ENCODE data around the gene INHBB. TPM values are rescaled to one million over a fixed set of nuclear protein-coding genes. Genes with fewer than 3 reads are reported as not detected.

The INHBB gene
- total RNA-seq, 2 experiments from 2014 or later, result not detected

- Mint-ChIP-seq H3K36me3 (no peaks in the 10 kb centered on the region), H3K27ac (no peak overlapping the region)
- DNase-seq, result no peak
These were observed 50.3 kb downstream of the INHBB start for GRCh38 chr2:120396013-120396860.

GRCh38 chr2:120396861-120397811 lies 51.2 kb downstream of the INHBB start:
- H3K27ac Mint-ChIP-seq, result no peak overlapping the region
- no peak for DNase-seq
- no peaks in the 10 kb centered on the region for H3K36me3 Mint-ChIP-seq
- H3K9me3 Mint-ChIP-seq, result no peaks in the 10 kb centered on the region
- no peaks in the 10 kb centered on the region for H3K4me1 Mint-ChIP-seq
- H3K4me3 Mint-ChIP-seq, result no peak overlapping the region
- peaks cover 4% of the 10 kb centered on the region for H3K27me3 Mint-ChIP-seq

More at GRCh38 chr2:120396013-120396860, 50.3 kb downstream of the INHBB start:
- Mint-ChIP-seq H3K4me1 (no peaks in the 10 kb centered on the region), H3K27me3 (peaks cover 4% of the 10 kb centered on the region), H3K9me3 (no peaks in the 10 kb centered on the region), H3K4me3 (no peak overlapping the region)

DNA sequence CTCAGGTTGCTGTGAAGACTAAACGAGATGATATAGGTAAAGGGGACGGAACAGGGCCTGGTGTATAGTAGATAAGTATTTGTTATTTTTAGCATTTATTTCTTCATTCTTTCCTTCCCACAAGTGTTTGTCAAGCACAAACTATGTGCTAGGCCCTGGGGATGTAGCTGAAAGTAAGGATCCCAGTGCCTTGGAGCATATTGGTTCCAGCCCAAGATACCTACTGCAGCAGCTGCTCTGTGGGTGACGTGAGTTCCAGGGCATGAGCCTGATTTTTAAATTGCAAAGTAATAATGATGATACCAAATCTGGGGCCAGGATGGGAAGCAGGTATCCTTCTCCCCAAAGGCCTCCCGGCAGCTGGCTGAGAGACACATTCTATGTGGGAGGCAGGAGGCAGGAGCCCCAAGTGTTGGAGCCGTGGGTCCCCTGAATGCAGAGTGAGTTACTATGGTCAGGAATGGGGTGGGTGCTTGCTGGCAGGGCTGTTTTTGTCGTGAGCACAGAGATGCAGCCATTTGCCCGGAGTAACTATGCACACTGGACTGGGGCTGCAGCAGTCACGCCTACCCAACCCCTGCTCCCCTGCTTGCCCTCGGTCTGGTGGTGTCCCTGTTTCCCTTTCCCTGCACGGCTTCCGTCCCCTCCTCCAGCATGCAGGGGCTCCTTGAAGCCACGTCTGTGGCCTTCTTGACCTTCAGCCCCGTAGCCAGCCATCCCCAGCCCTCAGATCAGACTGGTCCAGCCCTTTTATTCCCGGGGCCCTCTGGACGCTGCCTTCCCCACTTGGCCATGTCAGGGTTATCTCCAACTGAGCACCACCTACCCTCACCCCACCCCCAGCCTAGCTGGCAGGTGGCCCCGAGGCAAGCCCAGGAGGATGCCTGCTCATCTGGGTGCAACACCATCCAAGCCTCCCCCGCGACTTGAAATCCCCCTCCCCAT lies 52.4 kb downstream of the INHBB start:
- no peak for DNase-seq
- Mint-ChIP-seq H3K4me1 (no peaks in the 10 kb centered on the region), H3K27me3 (peaks cover 4% of the 10 kb centered on the region), H3K36me3 (no peaks in the 10 kb centered on the region), H3K27ac (no peak overlapping the region), H3K4me3 (no peak overlapping the region), H3K9me3 (no peaks in the 10 kb centered on the region)

DNA sequence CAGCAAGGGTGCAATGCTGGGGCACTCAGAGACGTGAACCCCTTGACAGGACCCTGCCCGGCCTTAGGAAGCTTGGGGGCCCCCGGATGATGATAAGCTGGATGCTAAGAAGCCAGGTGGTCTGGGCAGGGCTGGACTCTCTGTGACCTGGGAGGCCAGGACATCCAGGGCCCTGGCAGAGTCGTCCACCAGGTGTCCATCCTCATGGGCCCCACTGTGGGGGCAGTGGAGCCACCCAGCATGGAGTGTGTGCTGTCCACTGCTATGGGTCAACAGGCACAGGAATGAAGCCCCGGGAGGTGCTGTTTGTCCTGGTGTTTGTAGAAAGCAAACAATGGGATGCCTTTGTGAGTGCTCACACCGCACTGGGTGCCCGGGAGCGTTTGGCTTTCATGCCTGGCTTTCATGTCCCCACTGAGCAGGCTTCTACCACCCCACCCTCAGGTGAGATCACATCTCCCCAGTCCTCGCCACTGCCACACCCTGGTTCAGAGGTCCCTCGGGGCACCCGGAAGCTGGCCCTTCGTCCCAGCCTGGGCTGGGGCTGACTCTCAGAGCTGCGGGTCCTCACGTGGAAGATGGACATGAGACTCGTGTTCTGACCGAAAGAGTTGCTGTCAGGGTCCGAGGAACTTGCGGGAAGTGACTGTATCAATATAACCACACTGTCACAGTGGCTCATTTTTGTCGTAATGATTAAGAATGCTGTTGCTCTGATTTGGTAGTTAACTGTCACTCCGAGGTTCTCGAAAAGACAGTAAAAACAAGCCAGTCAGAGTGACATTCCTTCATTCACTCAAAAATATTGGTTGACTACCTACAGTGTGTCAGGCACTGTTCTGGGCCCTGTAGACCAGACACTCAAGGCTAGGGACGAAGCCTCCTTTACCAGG lies 53.3 kb downstream of the INHBB start:
- Mint-ChIP-seq H3K9me3 (no peaks in the 10 kb centered on the region), H3K4me1 (no peaks in the 10 kb centered on the region), H3K4me3 (no peak overlapping the region), H3K27ac (no peak overlapping the region), H3K36me3 (no peaks in the 10 kb centered on the region), H3K27me3 (peaks cover 4% of the 10 kb centered on the region)
- no peak for DNase-seq

DNA sequence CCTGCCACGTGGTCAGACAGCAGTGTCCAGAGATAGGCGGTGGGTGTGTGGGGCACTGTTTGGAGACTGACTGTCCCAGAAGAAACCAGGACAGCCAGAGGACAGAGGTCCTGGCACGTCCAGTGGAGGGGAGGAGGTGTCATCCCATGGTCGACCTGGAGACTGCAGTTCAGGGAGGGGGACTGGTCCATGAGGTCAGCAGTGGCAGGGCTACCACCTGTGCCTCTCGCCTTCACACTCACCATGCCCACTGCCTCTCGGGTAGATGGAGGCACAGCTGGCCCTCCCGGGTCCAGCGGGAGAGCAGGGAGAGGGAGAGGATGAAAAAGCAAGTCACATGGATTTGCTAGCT lies 53.9 kb downstream of the INHBB start:
- Mint-ChIP-seq H3K27ac (no peak overlapping the region), H3K36me3 (no peaks in the 10 kb centered on the region), H3K27me3 (peaks cover 4% of the 10 kb centered on the region), H3K4me3 (no peak overlapping the region), H3K4me1 (no peaks in the 10 kb centered on the region), H3K9me3 (no peaks in the 10 kb centered on the region)
- DNase-seq, result no peak

DNA sequence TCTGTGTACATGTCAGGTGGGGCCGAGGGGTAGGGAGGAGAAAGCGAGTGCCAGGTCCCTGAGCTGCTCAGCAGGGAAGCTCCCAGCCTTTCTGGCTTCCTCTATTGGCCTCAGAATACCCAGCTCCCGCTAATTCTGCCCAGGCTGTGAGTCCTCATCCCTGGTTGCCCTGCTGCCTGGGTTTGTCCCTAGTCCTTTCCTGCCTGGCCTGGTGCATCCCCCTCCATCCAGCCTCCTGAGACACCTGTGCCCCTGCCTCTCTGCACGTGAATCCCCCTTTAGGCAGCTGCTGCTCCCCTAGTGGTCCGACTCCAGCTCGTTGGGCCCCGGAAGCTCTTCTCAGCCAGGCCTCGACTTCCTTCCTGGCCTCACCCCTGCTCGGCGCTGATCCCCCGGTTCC lies 54.6 kb downstream of the INHBB start:
- no peaks in the 10 kb centered on the region for H3K36me3 Mint-ChIP-seq
- DNase-seq, result no peak
- no peaks in the 10 kb centered on the region for H3K4me1 Mint-ChIP-seq
- H3K27ac Mint-ChIP-seq, result no peak overlapping the region
- H3K4me3 Mint-ChIP-seq, result no peak overlapping the region
- H3K27me3 Mint-ChIP-seq, result peaks cover under 1% of the 10 kb centered on the region
- no peaks in the 10 kb centered on the region for H3K9me3 Mint-ChIP-seq

Other genes with a start within 250 kb of the INHBB start
- gene TMEM185B, start 122.7 kb upstream of the INHBB start, total RNA-seq, result 10 to 100 TPM; 23.2 to 24.2 TPM
- 10 to 100 TPM; 16.6 to 16.7 TPM for gene RALB, start 93.3 kb upstream of the INHBB start, total RNA-seq